ENCODE measurements around the gene EPHA10.

The EPHA10 gene

DNA sequence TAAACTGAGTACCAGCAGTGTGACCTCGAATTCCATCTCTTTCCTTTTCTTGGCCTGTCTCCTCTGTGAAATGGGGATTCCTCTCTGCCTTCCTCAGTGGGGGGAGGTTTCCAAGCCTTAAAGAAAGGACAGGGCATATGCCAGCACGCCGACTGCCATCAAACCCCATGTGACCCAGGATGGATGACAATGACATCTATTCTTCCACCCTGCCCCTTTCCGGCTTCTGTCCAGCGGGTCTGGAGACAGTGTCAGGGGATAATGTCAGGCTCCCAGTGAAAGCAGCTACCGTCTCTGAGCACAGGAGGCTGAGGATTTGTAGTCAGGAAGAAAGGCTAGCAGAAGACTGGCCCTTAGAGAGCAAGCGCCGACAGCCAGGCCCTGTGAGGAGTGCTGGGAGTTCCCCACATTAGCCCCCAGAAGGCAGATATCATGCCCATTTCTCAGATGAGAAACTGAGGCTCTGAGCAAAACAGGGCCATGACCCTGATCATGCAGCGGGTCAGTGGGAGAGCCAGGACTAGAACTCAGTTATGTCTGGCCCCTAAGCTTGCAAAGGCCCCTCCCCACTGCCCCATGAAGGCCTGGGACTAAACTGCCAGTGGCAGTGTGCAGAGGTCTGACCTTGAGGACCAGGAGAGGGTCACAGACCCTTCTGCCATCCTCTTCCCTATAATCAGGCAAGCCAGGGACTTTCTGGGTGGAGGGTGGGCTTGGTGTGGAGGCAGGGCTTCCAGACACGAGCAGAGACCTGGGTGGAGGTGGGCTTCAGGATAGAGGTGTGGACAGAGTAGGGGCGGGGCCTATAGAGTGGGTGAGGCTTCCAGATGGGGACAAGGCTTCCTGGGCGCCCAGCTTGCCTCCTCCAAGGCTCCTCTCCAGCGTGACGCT, 42.5 kb downstream of the EPHA10 start:
- POLR2A ChIA-PET: no interaction called here
- CTCF ChIA-PET: interaction anchor here (0.9 kb wide), 2 partner anchors 8 to 49 kb away, joined by 3 read pairs; no protein-coding TSS in a partner anchor
- DNase-seq (ENCODE audit: extremely low spot score): no peak
- TF ChIP-seq, protein P1, sequence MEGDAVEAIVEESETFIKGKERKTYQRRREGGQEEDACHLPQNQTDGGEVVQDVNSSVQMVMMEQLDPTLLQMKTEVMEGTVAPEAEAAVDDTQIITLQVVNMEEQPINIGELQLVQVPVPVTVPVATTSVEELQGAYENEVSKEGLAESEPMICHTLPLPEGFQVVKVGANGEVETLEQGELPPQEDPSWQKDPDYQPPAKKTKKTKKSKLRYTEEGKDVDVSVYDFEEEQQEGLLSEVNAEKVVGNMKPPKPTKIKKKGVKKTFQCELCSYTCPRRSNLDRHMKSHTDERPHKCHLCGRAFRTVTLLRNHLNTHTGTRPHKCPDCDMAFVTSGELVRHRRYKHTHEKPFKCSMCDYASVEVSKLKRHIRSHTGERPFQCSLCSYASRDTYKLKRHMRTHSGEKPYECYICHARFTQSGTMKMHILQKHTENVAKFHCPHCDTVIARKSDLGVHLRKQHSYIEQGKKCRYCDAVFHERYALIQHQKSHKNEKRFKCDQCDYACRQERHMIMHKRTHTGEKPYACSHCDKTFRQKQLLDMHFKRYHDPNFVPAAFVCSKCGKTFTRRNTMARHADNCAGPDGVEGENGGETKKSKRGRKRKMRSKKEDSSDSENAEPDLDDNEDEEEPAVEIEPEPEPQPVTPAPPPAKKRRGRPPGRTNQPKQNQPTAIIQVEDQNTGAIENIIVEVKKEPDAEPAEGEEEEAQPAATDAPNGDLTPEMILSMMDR (IDR thresholded peaks at IDR 0.05; ENCODE audit: control extremely low read depth, extremely low read depth, low read depth, missing control alignments): no peak

DNA sequence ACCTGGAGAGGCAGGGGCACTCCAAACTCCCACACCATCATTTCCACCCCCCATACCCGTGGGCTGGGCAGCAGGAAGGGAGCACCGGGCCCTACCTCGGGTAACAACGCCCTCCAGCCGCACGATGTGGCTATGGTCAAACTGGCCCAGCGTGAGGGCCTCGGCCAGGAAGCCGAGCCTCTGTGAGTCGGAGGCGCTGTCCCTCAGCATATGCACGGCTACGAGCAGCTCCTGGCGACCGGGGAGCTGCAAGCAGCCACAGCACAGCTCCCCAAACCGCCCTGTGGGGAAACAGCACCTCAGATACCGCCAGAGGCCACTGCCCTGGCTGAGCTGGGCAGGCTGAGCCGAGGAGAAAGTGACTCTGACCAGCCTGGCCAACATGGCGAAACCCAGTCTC, 43.4 kb downstream of the EPHA10 start:
- POLR2A ChIA-PET: no interaction called here
- DNase-seq (ENCODE audit: extremely low spot score): no peak
- CTCF ChIA-PET: interaction anchor here (0.9 kb wide), 1 partner anchor 9 kb away, joined by 3 read pairs; no protein-coding TSS in a partner anchor
- TF ChIP-seq, protein P1 (IDR thresholded peaks at IDR 0.05; ENCODE audit: control extremely low read depth, extremely low read depth, low read depth, missing control alignments): no peak

- ChIA-PET POLR2A (no interaction called here), CTCF (interaction anchor here (1.2 kb wide), 3 partner anchors 9 to 22 kb away, joined by 3 read pairs; no protein-coding TSS in a partner anchor)
- TF ChIP-seq, protein P1 (IDR thresholded peaks at IDR 0.05; ENCODE audit: control extremely low read depth, extremely low read depth, low read depth, missing control alignments): no peak
- DNase-seq (ENCODE audit: extremely low spot score): no peak
These were observed 44.4 kb downstream of the EPHA10 start for GRCh38 chr1:37720231-37721130.

DNA sequence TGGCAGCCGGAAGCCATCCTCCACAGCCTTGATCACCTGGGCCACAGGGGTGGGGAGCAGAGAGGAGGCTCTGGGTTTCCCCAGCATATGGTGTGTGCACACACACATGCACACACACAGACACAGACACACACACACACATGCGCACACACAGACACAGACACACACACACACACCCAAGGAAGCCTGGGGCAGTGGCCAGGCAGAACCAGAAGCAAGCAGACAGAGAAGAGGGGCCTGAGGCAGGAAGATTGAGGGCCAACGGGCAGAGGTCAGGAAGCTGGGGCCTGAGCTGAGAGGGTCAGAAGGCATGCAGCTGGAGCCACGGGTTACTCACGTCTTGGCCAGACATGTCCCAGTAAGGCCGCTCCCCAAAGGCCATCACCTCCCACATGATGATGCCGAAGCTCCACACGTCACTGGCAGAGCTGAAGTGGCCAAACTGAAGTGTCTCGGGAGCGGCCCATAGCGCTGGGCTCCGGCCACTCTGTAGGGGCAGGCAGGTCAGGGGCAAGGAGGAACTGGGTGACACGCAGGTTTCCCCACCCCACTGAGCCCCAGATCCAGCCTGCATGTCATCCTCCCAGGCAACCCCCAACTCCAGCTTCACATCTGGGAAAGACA, 45.2 kb downstream of the EPHA10 start:
- TF ChIP-seq, protein P1 (IDR thresholded peaks at IDR 0.05; ENCODE audit: control extremely low read depth, extremely low read depth, low read depth, missing control alignments): no peak
- ChIA-PET POLR2A (no interaction called here), CTCF (interaction anchor here (1.2 kb wide), 3 partner anchors 8 to 23 kb away, joined by 3 read pairs; no protein-coding TSS in a partner anchor)
- DNase-seq (ENCODE audit: extremely low spot score): no peak

GRCh38 chr1:37718901-37719571, 45.9 kb downstream of the EPHA10 start:
- ChIA-PET POLR2A (no interaction called here), CTCF (interaction anchor here (1.2 kb wide), 1 partner anchor 17 kb away, joined by 3 read pairs; no protein-coding TSS in a partner anchor)
- DNase-seq (ENCODE audit: extremely low spot score): no peak
- TF ChIP-seq, protein P1 (IDR thresholded peaks at IDR 0.05; ENCODE audit: control extremely low read depth, extremely low read depth, low read depth, missing control alignments): no peak
